Mesendoderm (in vitro differentiated cells): ENCODE measurements around the gene GIMAP2.

ENCODE experiments used
- DNase-seq: peaks from one replicate; pipeline ENCODE4 v3.0.0; 2013
- H2AK5ac ChIP-seq: 2 replicates; pipeline ENCODE4 v1.6.1; 2013; ENCODE audit warnings: low read length, inconsistent platforms
- H2BK120ac ChIP-seq: 2 replicates; pipeline ENCODE4 v1.6.1; 2013; ENCODE audit warnings: low read depth, mild to moderate bottlenecking, low read length, moderate library complexity, mixed read lengths
- H2BK15ac ChIP-seq: replicated peaks from 2 replicates; pipeline ENCODE4 v1.6.1; 2013; ENCODE audit warnings: low read depth, mild to moderate bottlenecking, moderate library complexity
- H2BK5ac ChIP-seq: 2 replicates; pipeline ENCODE4 v1.6.1; 2013; ENCODE audit warnings: low read length, inconsistent platforms
- H3K18ac ChIP-seq: 2 replicates; pipeline ENCODE4 v1.6.1; 2013; ENCODE audit warnings: mild to moderate bottlenecking, low read length, mixed read lengths
- H3K23ac ChIP-seq: one replicate; pipeline ENCODE4 v1.6.1; 2013; ENCODE audit warnings: low read length
- H3K27ac ChIP-seq: 2 replicates; pipeline ENCODE4 v1.5.1; 2013; ENCODE audit warnings: low read depth, mild to moderate bottlenecking, inconsistent platforms, low read length, moderate library complexity
- H3K27me3 ChIP-seq: 2 replicates; pipeline ENCODE4 v1.6.1; 2013; ENCODE audit warnings: low read length, control low read depth, mild to moderate bottlenecking, inconsistent platforms; ENCODE audit not compliant: insufficient read depth, poor library complexity
- H3K36me3 ChIP-seq: 2 replicates; pipeline ENCODE4 v1.6.1; 2013; ENCODE audit warnings: low read length, inconsistent platforms; ENCODE audit not compliant: control insufficient read depth, insufficient read depth
- H3K4ac ChIP-seq: one replicate; pipeline ENCODE4 v1.6.1; 2013; ENCODE audit warnings: low read depth, mild to moderate bottlenecking, low read length, moderate library complexity
- H3K4me1 ChIP-seq: 2 replicates; pipeline ENCODE4 v1.6.1; 2013; ENCODE audit warnings: low read depth, low read length, inconsistent platforms; ENCODE audit not compliant: control insufficient read depth
- H3K4me2 ChIP-seq: 2 replicates; pipeline ENCODE4 v1.6.1; 2013; ENCODE audit warnings: low read length
- H3K4me3 ChIP-seq: 2 replicates; pipeline ENCODE4 v1.5.1; 2013; ENCODE audit warnings: mild to moderate bottlenecking, low read length
- H3K56ac ChIP-seq: one replicate; pipeline ENCODE4 v1.6.1; 2013; ENCODE audit warnings: low read length
- H3K79me1 ChIP-seq: 2 replicates; pipeline ENCODE4 v1.6.1; 2013; ENCODE audit warnings: low read length, inconsistent platforms
- H3K79me2 ChIP-seq: 2 replicates; pipeline ENCODE4 v1.6.1; 2013; ENCODE audit warnings: mild to moderate bottlenecking, low read length; ENCODE audit not compliant: control insufficient read depth, insufficient read depth
- H3K9ac ChIP-seq: 2 replicates; pipeline ENCODE4 v1.6.1; 2013; ENCODE audit warnings: low read length, inconsistent platforms
- H4K5ac ChIP-seq: one replicate; pipeline ENCODE4 v1.6.1; 2013; ENCODE audit warnings: low read length
- H4K8ac ChIP-seq: one replicate; pipeline ENCODE4 v1.6.1; 2013; ENCODE audit warnings: low read depth, mild to moderate bottlenecking, control low read depth, low read length, moderate library complexity
- WGBS: extraction: QIAGEN DNeasy Blood & Tissue Kit; methylation state at CpG from one replicate; pipeline ENCODE4 v1.1.7; 2013; ENCODE audit warnings: low lambda C conversion rate, missing lambda C conversion rate; ENCODE audit not compliant: insufficient coverage; ENCODE audit errors: extremely low coverage; 5-methylcytosine and 5-hydroxymethylcytosine counted together

The GIMAP2 gene

GRCh38 chr7:150686030-150686631 lies 625 bp downstream of the GIMAP2 start:
- Histone ChIP-seq H3K4me3 (no peak overlapping the region), H3K79me1 (no peaks in the 10 kb centered on the region), H3K79me2 (no peaks in the 10 kb centered on the region), H4K8ac (no peak overlapping the region), H3K27me3 (no peaks in the 10 kb centered on the region), H3K36me3 (no peaks in the 10 kb centered on the region), H3K4ac (no peak overlapping the region), H3K27ac (no peak overlapping the region), H2BK120ac (no peak overlapping the region), H3K56ac (no peak overlapping the region), H3K4me2 (no peak overlapping the region), H3K4me1 (no peaks in the 10 kb centered on the region), H3K23ac (no peak overlapping the region), H2AK5ac (no peak overlapping the region), H3K18ac (no peak overlapping the region), H3K9ac (no peak overlapping the region), H2BK5ac (no peak overlapping the region), H4K5ac (no peak overlapping the region), H2BK15ac (no peak overlapping the region)
- no CpG with 5 or more reads among the region's 9 CpGs for WGBS
- DNase-seq: no peak

- Histone ChIP-seq H4K5ac (no peak overlapping the region), H3K27ac (no peak overlapping the region), H2BK15ac (no peak overlapping the region), H3K9ac (no peak overlapping the region), H3K27me3 (no peaks in the 10 kb centered on the region), H3K4me1 (no peaks in the 10 kb centered on the region), H2BK120ac (no peak overlapping the region), H3K79me2 (no peaks in the 10 kb centered on the region), H3K4ac (no peak overlapping the region), H3K79me1 (no peaks in the 10 kb centered on the region), H3K23ac (no peak overlapping the region), H2BK5ac (no peak overlapping the region), H3K4me3 (no peak overlapping the region), H2AK5ac (no peak overlapping the region), H3K4me2 (no peak overlapping the region), H3K18ac (no peak overlapping the region), H4K8ac (no peak overlapping the region), H3K56ac (no peak overlapping the region), H3K36me3 (no peaks in the 10 kb centered on the region)
- no CpG with 5 or more reads among the region's 6 CpGs for WGBS
- DNase-seq: no peak
Measured at GRCh38 chr7:150688630-150689029, 3.1 kb downstream of the GIMAP2 start.

- H3K18ac ChIP-seq: no peak overlapping the region
- H4K5ac ChIP-seq: no peak overlapping the region
- no peak overlapping the region for H3K4ac ChIP-seq
- H3K4me2 ChIP-seq: no peak overlapping the region
- no peaks in the 10 kb centered on the region for H3K4me1 ChIP-seq
- no peaks in the 10 kb centered on the region for H3K36me3 ChIP-seq
- no peaks in the 10 kb centered on the region for H3K79me1 ChIP-seq
- no peak overlapping the region for H3K27ac ChIP-seq
- no peaks in the 10 kb centered on the region for H3K79me2 ChIP-seq
- no peak overlapping the region for H3K9ac ChIP-seq
- H3K27me3 ChIP-seq: no peaks in the 10 kb centered on the region
- H2AK5ac ChIP-seq: no peak overlapping the region
- no peak overlapping the region for H4K8ac ChIP-seq
- no peak overlapping the region for H3K4me3 ChIP-seq
- whole genome bisulfite sequencing: no CpG with 5 or more reads among the region's 2 CpGs
- H3K23ac ChIP-seq: no peak overlapping the region
- no peak overlapping the region for H2BK5ac ChIP-seq
- H2BK15ac ChIP-seq: no peak overlapping the region
- no peak overlapping the region for H3K56ac ChIP-seq
- no peak for DNase-seq
- no peak overlapping the region for H2BK120ac ChIP-seq
Measured at GRCh38 chr7:150695654-150696053, 10.1 kb downstream of the GIMAP2 start.

- H3K4me1 ChIP-seq: no peaks in the 10 kb centered on the region
- WGBS: no CpG with 5 or more reads among the region's 1 CpG
- H3K27ac ChIP-seq: no peak overlapping the region
- H3K79me1 ChIP-seq: no peaks in the 10 kb centered on the region
- H3K9ac ChIP-seq: no peak overlapping the region
- no peak overlapping the region for H2BK15ac ChIP-seq
- H2BK5ac ChIP-seq: no peak overlapping the region
- no peak overlapping the region for H3K18ac ChIP-seq
- H4K8ac ChIP-seq: no peak overlapping the region
- no peak overlapping the region for H4K5ac ChIP-seq
- no peak overlapping the region for H3K4me2 ChIP-seq
- H3K56ac ChIP-seq: no peak overlapping the region
- H3K79me2 ChIP-seq: no peaks in the 10 kb centered on the region
- no peak overlapping the region for H3K23ac ChIP-seq
- no peaks in the 10 kb centered on the region for H3K27me3 ChIP-seq
- H2BK120ac ChIP-seq: no peak overlapping the region
- H3K36me3 ChIP-seq: no peaks in the 10 kb centered on the region
- H3K4me3 ChIP-seq: no peak overlapping the region
- H2AK5ac ChIP-seq: no peak overlapping the region
- no peak overlapping the region for H3K4ac ChIP-seq
- DNase-seq: no peak
Measured at GRCh38 chr7:150703209-150703608, 17.7 kb downstream of the GIMAP2 start.

- peaks cover 2% of the 10 kb centered on the region for H3K27me3 ChIP-seq
- no peaks in the 10 kb centered on the region for H3K36me3 ChIP-seq
- no peak overlapping the region for H2BK120ac ChIP-seq
- no peaks in the 10 kb centered on the region for H3K4me1 ChIP-seq
- no peak overlapping the region for H3K9ac ChIP-seq
- no peak overlapping the region for H2AK5ac ChIP-seq
- no peak overlapping the region for H2BK15ac ChIP-seq
- no peak overlapping the region for H4K8ac ChIP-seq
- no peak overlapping the region for H3K23ac ChIP-seq
- no peak overlapping the region for H3K56ac ChIP-seq
- WGBS: no CpG with 5 or more reads among the region's 4 CpGs
- no peak overlapping the region for H3K4me2 ChIP-seq
- no peak for DNase-seq
- no peaks in the 10 kb centered on the region for H3K79me1 ChIP-seq
- H3K27ac ChIP-seq: no peak overlapping the region
- no peak overlapping the region for H4K5ac ChIP-seq
- no peaks in the 10 kb centered on the region for H3K79me2 ChIP-seq
- H3K4me3 ChIP-seq: no peak overlapping the region
- no peak overlapping the region for H2BK5ac ChIP-seq
- H3K4ac ChIP-seq: no peak overlapping the region
- H3K18ac ChIP-seq: no peak overlapping the region
Measured at GRCh38 chr7:150715293-150715692, 29.8 kb downstream of the GIMAP2 start.

GRCh38 chr7:150715738-150716137 lies 30.2 kb downstream of the GIMAP2 start:
- Histone ChIP-seq H3K4me3 (no peak overlapping the region), H2BK15ac (no peak overlapping the region), H3K9ac (no peak overlapping the region), H3K4me2 (no peak overlapping the region), H2BK5ac (no peak overlapping the region), H3K79me2 (no peaks in the 10 kb centered on the region), H3K27me3 (peaks cover 2% of the 10 kb centered on the region), H3K36me3 (no peaks in the 10 kb centered on the region), H3K4ac (no peak overlapping the region), H4K8ac (no peak overlapping the region), H3K4me1 (no peaks in the 10 kb centered on the region), H3K23ac (no peak overlapping the region), H4K5ac (no peak overlapping the region), H2AK5ac (no peak overlapping the region), H3K56ac (no peak overlapping the region), H2BK120ac (no peak overlapping the region), H3K27ac (no peak overlapping the region), H3K79me1 (no peaks in the 10 kb centered on the region), H3K18ac (no peak overlapping the region)
- WGBS: no CpG with 5 or more reads among the region's 4 CpGs
- no peak for DNase-seq
